Esophagus squamous epithelium (tissue), 4 donors: ENCODE measurements around the gene BLTP2.

Experiments used
- CTCF ChIP-seq, 6 experiments: fragments of 450-650 bp in 4 of 6; fragments of 200-600 bp in 2 of 6; sonication (generic) in 2 of 6; IDR thresholded peaks; one replicate each; pipeline ENCODE4 v1.5.1; 2016 to 2019; ENCODE audit warnings: antibody characterized with exemption in 6 of 6, mild to moderate bottlenecking in 4 of 6, moderate library complexity in 4 of 6
- POLR2A ChIP-seq, 4 donors: fragments of 450-650 bp; IDR thresholded peaks; one replicate each; pipeline ENCODE4 v1.6.1; 2017; ENCODE audit warnings: antibody characterized with exemption in 4 of 4, mild to moderate bottlenecking in 4 of 4, moderate library complexity in 3 of 4

GRCh38 chr17:28612531-28612930 lies 32.4 kb downstream of the BLTP2 start:
- TF ChIP-seq POLR2A (IDR thresholded peaks at IDR 0.05) (no peak), CTCF (IDR thresholded peaks at IDR 0.05) (no peak)
